SH-SY5Y (cell line): ENCODE data around the gene ECHDC1.

Experiments
- GATA2 ChIP-seq: IDR thresholded peaks from 2 replicates; pipeline ENCODE4 v1.6.1; 2011; ENCODE audit warnings: mild to moderate bottlenecking, low read depth, low read length
- GATA3 ChIP-seq: IDR thresholded peaks from 2 replicates; pipeline ENCODE4 v1.6.1; 2011; ENCODE audit warnings: low read depth, mild to moderate bottlenecking, low read length, moderate library complexity

- TF ChIP-seq GATA3 (no peak), GATA2 (no peak)
These were observed 23.7 kb downstream of the ECHDC1 start for GRCh38 chr6:127319686-127320085.
